HG02870 (cell line): ENCODE results near the gene MAL.

Experiments used
- ATAC-seq: cut with Tn5 transposase; IDR thresholded peaks from one replicate; pipeline ENCODE4 v1.9.1; 2021; ENCODE audit warnings: mild to moderate bottlenecking, moderate library complexity; ENCODE audit not compliant: unreplicated experiment

MAL gene

DNA sequence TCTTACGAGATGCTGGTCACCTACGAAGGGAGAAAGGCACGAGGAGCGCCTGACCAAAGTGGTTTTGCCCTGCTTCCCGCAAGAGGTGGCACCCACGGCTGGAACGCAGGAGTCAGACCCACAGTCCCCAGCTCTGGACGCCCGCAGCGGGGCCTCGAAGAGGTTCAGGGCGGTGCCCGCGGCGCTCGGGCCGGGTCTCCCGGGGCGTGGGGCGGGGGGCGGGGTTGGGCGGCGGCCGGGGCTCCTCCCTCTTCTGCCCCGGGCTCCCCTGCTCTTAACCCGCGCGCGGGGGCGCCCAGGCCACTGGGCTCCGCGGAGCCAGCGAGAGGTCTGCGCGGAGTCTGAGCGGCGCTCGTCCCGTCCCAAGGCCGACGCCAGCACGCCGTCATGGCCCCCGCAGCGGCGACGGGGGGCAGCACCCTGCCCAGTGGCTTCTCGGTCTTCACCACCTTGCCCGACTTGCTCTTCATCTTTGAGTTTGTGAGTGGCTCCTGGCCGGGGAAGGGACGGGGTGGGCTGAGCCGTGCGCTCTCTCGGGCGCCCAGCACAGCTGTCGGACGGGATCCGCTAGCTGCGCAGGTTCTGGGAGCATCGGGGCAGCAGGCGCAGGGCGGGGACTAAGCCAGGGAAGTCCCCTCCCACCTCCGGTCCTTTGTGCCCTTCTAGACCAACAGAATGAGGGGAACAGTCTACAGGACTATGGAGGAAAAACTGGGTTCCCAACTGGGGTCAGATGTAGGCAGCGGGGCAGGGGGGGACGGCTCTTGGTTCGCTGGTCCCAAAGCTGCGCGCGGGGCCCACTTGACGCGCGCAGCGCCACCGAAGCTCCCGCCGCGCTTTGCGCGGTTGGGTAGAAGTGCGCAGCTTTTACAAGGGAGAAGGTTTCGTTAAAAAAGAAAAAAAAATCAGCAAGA is at the start of gene MAL:
Gene MAL, plus strand, starts transcription at position 303 of the 914 bp plus-strand sequence. Its CDS starts 85 bp downstream, at position 388.
- ATAC-seq = peak; percentile 37

DNA sequence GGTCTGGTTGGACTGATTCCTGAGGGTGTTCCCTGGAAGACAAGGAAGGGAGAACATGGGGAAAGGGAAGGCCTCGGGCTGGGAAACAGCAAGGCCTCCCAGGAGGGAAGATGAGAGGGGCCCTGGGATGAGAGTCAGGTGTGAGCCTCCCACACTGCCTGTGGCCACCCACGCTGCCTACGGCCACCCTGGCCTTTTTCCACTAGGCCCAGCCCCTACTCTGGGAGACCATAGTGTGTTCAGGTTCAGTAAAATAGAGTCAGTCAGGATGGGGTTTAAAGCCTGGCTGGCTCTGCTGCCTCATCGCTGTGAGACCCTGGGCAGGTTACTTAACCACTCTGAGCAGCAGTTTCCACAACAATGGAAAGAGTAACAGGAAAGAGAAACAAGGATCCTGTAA is 47.7 kb upstream of the MAL start:
- ATAC-seq = no peak

DNA sequence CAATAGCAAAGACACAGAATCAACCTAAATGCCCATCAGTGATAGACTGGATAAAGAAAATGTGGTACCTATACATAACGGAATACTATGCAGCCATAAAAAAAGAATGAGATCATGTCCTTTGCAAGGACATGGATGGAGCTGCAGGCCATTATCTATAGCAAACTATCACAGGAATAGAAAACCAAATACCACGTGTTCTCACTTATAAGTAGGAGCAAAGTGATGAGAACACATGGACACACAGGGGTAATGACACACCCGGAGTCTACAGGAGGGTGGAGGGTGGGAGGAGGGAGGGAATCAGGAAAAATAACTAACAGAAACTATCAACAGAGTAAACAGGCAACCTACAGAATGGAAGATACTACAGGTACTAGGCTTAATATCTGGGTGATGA is 46.6 kb upstream of the MAL start:
- no peak for ATAC-seq

DNA sequence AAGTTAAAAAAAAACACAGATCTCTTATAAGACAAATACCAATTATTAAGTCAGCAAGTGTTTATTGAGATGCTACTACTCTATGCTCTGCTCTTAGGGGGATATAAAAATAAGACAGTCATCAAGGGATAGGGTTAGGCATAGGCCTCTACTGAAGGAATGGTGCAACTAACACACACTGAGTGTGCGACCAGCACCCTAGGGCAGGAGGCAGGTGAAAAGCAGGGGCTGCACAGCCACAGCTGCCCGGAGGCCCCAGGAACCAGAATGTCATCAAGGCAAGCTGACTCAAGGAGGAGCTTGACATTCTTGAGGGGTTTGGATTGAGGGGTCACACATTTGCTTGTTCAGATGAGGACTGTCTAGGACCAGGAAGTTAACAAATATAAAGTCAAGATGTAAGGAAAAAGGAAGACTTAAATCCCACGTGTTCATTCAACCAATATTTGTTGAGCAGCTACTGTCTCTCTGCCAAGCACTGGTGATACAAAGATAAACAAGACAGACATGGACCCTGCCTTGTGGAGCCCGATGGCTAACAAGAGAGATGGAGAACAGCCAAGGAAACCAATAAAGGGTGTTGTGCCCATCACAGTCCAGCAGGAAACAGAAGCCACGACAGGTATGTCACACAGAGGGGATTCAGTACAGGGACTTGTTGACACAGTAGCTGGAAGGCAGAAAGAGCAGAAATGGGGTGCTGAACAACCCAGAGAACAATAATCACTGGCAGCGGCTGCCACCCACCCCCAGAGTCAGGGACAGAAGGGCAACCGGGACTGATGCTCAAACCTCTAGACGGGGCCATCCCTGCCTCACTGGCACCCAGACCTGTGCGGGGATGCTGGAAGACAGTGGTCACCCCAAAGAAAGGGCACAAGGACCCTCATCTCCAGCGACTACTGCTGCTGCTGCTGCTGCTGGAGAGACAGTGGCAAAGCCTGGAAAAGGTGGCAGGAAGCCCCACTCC is 45.8 kb upstream of the MAL start:
- ATAC-seq = no peak

DNA sequence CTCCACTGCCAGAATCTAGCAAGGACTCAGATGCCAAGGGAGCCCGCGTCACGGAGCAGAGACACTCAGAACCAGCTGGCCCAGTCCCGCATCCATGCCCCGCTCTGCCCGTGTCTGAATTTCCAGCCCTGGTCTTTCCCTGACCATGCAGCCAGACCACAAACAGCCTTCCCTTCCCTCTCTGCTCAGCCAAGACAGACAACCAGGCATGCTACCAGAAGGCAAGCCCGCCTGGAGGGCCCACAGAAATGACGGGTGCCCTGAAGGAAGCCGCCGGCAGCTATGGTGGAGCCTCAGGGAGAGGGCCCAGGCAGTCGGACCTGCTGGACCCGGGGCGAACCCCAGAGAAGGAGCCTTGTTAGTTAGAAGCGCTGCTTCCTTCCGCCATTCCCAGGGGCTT is 45.1 kb upstream of the MAL start:
- no peak for ATAC-seq

DNA sequence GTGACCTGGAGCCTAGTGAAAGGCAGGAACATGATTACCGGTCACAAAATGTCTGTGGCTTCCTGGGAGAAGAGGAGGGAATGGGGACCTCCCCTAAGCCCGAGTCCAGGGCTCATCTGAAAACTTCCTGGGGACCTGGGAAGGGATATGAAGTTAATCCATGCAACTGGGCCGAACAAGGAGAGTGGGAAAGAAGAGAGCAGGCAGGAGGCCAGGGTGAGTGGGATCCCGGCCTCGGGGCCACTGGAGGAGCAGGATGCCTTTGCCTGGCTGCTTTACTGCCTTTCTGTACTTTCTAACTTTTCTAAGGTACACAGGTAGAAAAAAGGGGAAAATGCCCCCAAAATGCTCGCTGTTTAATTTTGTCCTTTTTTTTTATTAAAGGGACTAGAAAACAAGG is 43.4 kb upstream of the MAL start:
- no peak for ATAC-seq

DNA sequence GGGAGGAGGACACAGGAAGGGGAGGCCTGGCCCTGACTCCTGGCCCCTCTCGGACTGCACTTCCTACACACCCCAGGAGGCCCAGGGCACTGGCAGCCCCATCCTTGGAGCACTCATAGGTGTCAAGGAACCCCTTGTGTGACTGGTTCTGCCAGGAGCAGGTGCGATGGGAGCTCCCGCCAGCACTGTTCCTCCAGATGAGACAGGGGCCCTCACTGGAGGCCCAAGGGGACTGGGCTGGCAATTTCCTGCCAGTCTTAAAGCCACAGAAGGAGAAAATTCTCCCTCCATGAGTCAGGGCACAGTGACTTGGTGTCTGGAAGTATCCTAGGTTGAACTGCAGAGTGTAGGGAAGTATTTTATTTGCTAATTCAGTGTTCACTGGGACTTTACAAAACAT is 42.8 kb upstream of the MAL start:
- no peak for ATAC-seq

DNA sequence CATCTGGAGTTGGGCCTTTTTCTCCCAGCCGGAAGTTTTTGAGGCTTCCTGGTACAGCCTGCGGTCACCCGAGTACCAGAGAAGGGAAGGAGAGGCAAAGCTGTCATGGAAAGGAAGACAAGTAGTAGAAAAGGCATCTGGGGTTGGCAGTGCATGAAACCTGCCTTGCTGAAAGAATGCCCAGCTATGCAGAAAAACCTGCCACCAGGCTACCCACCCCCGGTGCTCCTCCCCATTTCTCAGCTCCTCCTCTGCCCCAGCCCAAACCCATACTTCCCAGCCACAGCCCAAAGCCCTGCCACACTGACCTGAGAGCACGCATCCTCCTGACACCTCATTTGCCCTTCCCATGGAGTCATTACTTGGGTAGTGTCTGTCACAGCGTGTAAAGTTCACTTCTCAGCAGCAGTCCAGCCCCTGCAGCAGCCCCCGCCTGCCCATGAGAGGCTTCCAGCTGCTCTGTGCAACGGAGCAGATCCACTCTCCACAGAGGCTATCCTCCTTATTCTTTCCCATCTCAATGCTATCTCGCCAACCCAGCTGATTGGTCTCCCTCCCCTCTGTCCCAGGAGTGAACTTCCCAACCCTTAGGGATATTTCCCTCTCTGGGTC is 40.4 kb upstream of the MAL start:
- no peak for ATAC-seq

DNA sequence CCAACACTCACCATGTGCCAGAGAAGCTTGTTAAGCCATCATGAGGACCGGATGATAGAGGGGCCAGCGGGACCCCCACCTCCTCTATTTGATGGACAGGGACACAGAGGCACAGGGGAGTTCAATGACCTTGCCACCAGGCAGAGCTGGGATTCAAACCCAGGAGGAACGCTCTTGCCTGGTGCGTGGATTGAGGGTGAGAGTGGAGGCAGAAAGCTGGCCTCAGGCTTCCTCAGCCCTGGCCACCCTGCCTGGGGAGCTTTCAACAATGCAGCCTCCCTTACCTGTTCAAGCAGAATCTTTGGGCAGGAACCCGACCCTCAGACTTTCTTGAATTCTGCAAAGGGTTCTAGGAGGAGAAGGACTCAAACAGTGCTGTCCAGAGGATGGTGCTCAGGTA is 39.9 kb upstream of the MAL start:
- no peak for ATAC-seq

DNA sequence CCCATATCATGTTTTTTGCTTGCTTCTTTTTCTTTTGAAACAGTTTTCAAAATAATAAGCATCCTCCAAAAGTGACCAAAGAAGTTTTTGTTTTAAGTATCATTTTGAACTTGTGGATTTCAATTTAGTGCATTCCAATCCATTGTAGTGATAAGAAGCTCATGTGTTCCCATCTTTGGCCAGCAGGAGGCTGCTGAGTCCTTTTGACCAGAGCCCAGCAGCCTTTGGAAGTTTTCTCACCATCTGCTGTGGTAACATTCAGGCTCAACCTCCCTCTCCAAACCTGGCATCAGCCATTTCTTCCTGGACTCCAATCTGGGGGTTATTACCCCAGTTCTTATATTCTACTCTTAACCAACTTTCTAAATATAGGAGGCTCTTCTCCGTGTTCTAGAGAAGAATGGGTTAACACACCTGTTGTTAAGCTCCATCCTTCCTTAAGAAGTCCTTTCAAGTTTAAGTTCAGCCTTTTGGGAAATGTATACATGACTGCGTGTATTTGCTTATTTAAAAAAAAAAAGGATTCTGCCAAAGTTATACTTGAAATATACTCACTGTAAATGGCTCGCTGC is 39.0 kb upstream of the MAL start:
- ATAC-seq = peak; percentile 89

DNA sequence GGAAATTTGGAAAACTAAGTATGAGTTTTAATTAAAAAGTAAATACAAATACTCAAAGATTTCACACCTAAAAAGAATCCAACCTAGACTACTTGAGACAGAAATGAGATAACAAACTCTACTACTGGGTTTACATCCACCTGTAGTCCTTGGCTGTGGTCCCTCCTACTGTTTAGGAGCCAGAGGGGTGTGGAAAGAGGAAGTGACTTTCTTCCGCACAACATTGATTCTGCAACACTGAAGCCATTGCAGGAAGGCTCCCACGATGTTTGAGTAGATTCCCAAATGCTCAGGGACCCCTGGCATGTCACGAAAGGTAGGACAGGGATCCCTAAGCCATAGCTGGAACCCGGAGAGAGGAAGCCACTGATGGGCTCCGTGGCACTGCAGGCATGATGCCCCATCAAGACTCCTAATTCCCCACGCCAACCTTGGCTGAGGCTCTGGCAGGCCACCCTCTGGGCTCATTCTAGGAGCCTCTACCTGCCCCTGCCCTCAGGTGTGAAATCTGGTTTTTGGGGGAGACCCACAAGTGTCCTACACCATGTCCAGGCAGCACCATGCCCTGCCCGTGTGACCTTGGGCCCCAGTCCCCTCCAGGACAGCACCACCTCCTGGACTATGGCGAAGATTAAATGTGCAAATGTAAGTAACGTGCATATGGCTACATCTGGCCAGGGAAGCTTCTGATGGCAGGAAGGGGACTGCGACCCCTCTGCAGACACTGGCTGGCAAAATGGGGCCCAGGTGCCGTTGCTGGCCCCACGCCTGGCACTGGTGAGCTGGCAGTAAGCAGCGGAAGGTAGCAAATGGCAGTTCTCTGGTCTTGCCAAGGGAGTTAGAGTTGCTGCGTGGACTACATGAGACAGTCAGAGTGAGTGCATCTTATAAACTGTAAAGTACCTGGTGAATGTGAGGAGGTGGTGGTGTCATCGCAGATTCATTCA is 38.2 kb upstream of the MAL start:
- ATAC-seq = no peak

DNA sequence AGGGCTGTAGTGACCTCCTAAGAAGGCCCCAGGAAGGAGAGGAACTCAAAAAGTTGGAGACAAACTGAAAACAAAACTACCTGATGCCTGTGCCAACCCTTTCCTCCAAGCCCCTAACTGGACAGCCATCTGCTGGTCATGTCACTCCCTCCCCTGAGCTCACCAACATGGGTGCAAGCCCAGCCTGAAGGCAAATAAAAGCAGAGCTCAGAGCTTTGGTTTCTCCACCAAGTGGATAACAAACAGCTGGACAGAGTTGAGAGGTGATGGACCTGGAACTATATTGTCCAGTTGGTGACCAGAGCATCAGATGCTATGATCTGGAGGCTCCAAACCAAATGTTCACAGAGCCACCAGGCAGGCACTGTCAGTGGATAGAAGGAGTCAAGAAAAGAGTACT is 34.6 kb upstream of the MAL start:
- ATAC-seq = no peak

DNA sequence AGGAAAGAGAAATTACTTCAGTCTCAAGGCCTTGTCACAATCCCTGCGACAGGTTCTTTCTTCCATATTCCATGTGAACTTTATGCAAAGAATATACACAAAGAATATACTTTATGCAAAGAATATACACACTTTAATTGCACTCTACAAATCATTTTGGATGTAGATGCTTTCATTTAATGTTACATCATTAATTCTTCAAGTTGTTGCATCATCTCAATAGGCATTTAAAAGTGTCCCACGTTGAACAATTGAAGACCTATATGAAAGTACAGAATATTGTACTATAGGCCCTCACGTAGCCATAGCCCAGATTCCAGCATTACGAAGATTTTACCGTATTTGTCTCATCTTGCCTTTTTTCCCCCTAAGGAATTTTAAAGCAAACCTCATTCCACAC is 33.1 kb upstream of the MAL start:
- ATAC-seq = no peak

DNA sequence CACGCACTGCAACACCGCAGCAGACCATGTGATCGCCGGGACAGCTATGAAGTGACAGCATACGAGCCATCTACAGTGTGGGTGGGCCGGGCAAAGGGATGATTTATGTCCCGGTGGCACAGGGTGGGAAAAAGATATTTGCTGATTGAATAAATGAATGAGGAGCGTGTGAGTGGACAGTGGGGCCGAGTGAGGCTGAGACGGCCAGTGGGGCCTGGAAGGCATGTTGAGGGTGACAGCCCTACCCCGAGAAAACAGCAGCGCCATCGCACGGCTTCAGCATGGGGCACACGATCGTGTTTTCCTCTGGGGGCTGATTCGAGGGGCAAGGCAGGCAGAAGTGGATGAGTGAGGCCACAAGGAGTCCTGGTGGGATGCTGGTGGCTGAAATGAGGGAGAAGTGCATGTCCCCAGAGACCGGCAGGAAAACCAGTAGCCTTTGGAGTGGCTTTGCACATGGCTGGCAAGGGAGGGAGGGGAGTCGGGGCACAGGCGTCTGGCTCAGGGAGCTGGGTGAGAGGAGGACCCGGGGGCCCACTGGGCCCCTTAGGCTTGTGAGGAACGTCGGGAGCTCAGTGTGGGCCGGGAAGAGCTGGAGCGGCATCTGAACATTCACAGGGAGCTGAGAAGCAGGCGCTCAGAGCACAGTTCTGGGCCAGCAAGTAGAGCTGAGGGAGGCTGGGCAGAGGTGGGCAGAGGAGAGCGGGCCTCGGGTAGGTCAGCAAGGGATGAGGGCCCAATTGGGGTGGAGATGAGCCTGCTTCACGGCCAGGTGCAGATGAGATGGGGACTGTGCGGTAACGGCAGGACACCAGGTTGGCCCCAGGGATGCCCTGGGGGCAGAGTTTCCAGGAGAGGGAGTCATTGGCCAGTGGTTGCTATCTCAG is 32.1 kb upstream of the MAL start:
- no peak for ATAC-seq

DNA sequence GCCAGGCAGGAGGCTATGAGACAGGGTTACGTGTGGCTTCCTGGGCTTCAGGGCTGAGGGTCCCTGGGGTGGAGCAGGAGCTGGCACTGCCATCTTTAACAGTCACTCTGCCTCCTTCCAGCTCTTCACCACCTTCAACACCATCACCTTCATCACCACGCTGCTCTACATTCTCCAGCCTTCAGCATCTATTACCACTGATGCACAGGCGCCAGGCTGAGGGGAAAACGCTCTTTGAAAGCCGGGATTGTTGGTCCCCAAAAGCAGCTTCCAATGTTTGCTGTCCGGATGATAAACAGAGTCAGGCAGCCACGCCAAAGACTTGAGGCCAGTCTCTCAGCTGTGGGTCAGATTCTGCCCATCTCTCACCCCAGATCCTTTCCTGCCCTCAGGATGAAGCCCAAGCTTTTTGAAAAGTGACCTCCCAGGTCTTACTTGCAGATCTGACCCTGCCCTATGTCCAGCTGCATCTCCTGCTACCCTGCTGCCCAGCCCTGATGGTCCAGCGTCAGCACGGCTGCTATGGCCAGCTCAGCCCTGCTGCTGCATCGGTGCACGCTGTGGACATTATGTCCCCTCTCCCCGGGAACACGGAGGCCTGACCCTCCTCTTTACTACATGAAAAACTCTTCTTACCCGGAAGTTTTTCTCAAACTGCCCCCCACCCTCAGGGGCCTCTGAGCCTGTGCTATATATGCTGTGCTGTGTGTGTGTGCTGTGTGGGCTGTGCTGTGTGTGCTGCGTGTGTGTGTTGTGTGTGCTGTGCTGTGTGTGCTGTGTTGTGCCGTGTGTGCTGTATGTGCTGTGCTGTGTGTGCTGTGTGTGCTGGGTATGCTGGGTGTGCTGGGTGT is 31.2 kb upstream of the MAL start:
- ATAC-seq = no peak

DNA sequence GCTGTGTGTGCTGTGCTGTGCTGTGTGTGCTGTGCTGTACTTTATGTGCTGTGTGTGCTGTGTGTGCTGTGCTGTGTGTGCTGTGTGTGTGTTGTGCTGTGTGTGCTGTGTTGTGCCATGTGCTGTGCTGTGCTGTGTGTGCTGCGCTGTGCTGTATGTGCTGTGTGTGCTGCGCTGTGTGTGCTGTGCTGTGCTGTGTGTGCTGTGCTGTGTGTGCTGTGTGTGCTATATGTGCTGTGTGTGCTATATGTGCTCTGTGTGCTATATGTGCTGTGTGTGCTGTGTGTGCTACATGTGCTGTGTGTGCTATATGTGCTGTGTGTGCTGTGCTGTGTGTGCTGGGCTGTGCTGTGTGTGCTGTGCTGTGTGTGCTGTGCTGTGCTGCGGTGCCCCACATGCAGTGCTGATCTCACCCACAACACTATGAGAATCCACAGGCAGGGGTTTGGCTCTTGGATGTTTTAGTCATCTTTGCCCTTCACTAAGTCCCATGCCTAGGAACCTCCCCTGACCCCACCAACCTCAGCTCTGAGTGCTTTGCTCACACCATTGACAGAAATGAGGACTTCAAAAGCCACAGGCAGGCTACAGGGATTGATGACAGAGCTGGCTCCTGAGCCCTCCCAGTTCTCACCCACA is 30.5 kb upstream of the MAL start:
- ATAC-seq = no peak

DNA sequence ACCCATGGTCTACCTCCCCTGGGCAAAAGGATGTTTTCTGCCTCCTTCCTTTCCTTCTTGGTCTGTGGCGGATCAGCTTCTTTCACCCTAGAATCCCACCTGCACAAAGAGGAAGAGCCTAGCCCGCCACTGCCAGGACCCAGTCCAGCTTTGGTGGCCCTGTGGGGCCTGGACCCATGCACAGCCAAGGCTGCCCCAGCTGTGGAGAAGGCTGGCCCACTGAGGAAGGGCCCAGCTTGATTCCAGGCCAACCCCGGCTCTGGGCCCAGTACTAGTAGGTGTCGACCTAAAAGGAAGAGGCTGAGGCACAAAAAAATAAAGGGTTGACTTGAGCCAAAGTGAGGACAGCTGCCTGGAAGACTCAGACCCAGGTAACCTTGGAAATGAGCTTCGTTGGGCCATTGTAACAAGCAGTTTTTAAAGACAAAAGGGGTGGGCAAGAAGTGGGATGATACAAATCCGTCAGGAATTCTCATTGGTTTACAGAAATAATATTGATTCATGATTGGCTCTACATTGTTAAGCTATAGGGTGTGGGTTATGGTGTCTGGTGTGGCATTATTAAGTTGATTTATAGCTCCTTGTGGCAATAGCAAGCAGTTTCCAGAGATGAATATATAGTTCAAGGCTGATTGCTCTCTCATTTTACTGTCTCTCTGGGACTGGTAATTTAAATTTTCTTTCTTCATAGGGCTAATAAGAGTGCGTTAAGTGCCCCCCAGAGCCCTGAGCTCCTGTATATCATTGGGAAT is 29.8 kb upstream of the MAL start:
- no peak for ATAC-seq
